Osteoblast (primary cell): ENCODE results near the gene MYMK. TPM values are rescaled to one million over a fixed set of nuclear protein-coding genes. Genes with fewer than 3 reads are reported as not detected.

Experiments
- DNase-seq: peaks from one replicate; pipeline ENCODE4 v3.0.0; 2011; ENCODE audit warnings: low spot score, mixed read lengths; ENCODE audit not compliant: insufficient read length; ENCODE audit errors: missing footprints
- H2AFZ ChIP-seq: 2 replicates; pipeline ENCODE4 v1.6.0; 2011; ENCODE audit warnings: mild to moderate bottlenecking, low read length
- H3K27ac ChIP-seq: 2 replicates; pipeline ENCODE4 v1.5.1; 2011; ENCODE audit warnings: mild to moderate bottlenecking, low read depth, low read length, moderate library complexity
- H3K27me3 ChIP-seq: 2 replicates; pipeline ENCODE4 v1.6.0; 2012; ENCODE audit warnings: mild to moderate bottlenecking, control low read depth, inconsistent platforms, low read length, moderate library complexity; ENCODE audit not compliant: insufficient read depth
- H3K36me3 ChIP-seq: 2 replicates; pipeline ENCODE4 v1.5.1; 2011; ENCODE audit warnings: mild to moderate bottlenecking, low read length, control low read depth, moderate library complexity; ENCODE audit not compliant: insufficient read depth
- H3K4me1 ChIP-seq: 2 replicates; pipeline ENCODE4 v1.5.1; 2011; ENCODE audit warnings: mild to moderate bottlenecking, low read length, control low read depth, moderate library complexity; ENCODE audit not compliant: insufficient read depth
- H3K4me2 ChIP-seq: 2 replicates; pipeline ENCODE4 v1.6.0; 2011; ENCODE audit warnings: mild to moderate bottlenecking, low read length; ENCODE audit not compliant: insufficient read depth
- H3K4me3 ChIP-seq: fragments of 200-600 bp; sonication (generic); 3 replicates; pipeline ENCODE4 v1.5.1; 2012; ENCODE audit warnings: mild to moderate bottlenecking, low read length, inconsistent platforms; ENCODE audit not compliant: insufficient read depth
- H3K79me2 ChIP-seq: 2 replicates; pipeline ENCODE4 v1.6.0; 2012; ENCODE audit warnings: mild to moderate bottlenecking, low read length, control low read depth, inconsistent platforms; ENCODE audit not compliant: insufficient read depth
- H3K9me3 ChIP-seq: 2 replicates; pipeline ENCODE4 v1.5.1; 2011; ENCODE audit warnings: low read depth, low read length, control low read depth
- H4K20me1 ChIP-seq: 2 replicates; pipeline ENCODE4 v1.6.0; 2012; ENCODE audit warnings: mild to moderate bottlenecking, low read length, control low read depth; ENCODE audit not compliant: insufficient read depth
- total RNA-seq: library from RNA; depleted of rRNA; stranded (reverse); fragments of >200 nt; gene quantifications from 2 replicates; pipeline ENCODE4 v1.2.3, GENCODE V29; 2012
- TF ChIP-seq, protein P1 (sequence below): IDR thresholded peaks from 2 replicates; pipeline ENCODE4 v1.5.1; 2011; ENCODE audit warnings: mild to moderate bottlenecking, low read depth, low read length, moderate library complexity; ENCODE audit errors: extremely low read depth

The MYMK gene
- total RNA-seq, 1 donor: not detected

DNA sequence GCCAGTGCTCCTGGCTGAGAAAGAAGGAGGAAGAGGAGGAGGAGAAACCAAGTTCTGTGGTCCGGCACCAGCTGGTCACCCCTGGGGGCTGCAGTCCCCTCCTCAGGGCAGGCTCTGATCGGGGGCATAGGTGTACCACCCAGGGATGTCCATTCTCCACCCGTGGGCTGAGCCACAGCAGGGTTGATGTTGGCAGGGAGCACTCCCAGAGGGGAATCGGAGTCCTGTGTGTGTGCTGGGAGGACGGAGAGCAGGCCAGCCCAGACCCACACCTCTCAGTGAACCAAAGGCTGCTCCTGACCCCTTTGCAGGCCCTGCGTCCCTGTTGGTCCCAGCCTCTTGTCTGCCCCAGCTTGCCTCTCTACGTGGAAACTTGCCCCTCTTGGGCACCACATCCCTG is 5.1 kb upstream of the MYMK start:
- H3K9me3 ChIP-seq: no peaks in the 10 kb centered on the region
- no peaks in the 10 kb centered on the region for H4K20me1 ChIP-seq
- peaks cover 56% of the 10 kb centered on the region for H3K27me3 ChIP-seq
- TF ChIP-seq, protein P1, sequence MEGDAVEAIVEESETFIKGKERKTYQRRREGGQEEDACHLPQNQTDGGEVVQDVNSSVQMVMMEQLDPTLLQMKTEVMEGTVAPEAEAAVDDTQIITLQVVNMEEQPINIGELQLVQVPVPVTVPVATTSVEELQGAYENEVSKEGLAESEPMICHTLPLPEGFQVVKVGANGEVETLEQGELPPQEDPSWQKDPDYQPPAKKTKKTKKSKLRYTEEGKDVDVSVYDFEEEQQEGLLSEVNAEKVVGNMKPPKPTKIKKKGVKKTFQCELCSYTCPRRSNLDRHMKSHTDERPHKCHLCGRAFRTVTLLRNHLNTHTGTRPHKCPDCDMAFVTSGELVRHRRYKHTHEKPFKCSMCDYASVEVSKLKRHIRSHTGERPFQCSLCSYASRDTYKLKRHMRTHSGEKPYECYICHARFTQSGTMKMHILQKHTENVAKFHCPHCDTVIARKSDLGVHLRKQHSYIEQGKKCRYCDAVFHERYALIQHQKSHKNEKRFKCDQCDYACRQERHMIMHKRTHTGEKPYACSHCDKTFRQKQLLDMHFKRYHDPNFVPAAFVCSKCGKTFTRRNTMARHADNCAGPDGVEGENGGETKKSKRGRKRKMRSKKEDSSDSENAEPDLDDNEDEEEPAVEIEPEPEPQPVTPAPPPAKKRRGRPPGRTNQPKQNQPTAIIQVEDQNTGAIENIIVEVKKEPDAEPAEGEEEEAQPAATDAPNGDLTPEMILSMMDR: no peak
- peaks cover 8% of the 10 kb centered on the region for H3K4me1 ChIP-seq
- no peak for DNase-seq
- H3K4me2 ChIP-seq: no peak overlapping the region
- H2AFZ ChIP-seq: no peak overlapping the region
- no peak overlapping the region for H3K27ac ChIP-seq
- H3K4me3 ChIP-seq: no peak overlapping the region
- H3K79me2 ChIP-seq: no peaks in the 10 kb centered on the region
- no peaks in the 10 kb centered on the region for H3K36me3 ChIP-seq

DNA sequence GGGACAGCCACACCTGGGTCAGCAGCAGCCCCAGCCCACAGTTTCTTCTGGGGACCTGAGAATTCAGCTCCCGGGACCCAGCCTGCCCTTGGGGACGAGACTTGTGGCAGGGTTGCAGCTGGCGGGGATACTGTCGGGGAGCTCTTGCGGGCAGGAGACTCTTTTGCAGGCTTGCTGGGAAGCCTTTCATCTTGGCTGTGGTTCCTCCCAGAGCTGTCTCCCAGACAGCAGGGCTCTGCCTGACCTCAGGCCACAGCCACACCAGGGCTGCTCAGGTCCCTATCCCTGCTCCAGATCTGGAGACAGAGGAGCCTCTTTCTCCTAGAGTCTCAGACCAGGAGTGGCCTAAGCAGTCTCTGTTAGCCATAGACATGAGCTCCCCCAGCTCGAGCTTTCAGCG is 4.7 kb upstream of the MYMK start:
- Histone ChIP-seq H3K79me2 (no peaks in the 10 kb centered on the region), H3K4me3 (no peak overlapping the region), H3K9me3 (no peaks in the 10 kb centered on the region), H3K36me3 (no peaks in the 10 kb centered on the region), H2AFZ (no peak overlapping the region), H3K27ac (no peak overlapping the region), H4K20me1 (no peaks in the 10 kb centered on the region), H3K27me3 (peaks cover 56% of the 10 kb centered on the region), H3K4me1 (peaks cover 8% of the 10 kb centered on the region), H3K4me2 (no peak overlapping the region)
- TF ChIP-seq, protein P1: no peak
- no peak for DNase-seq

DNA sequence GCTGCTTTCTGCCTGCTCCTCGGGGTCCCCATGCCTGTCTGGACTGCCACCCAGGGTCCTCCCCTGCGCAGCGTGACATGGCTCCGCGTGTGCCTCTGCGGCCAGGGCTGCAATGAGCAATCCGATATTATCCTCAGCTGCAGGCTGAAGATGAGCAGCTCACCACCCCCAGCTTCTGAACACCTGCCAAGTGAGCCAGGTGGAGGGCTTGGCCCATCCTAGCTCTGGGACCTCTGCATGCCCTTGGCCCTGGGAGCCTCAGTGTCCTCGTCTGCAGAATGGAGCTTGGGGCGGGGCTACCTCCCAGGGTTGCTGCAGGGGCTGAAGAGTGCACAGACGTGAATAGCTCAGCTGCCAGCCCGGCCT is 4.1 kb upstream of the MYMK start:
- TF ChIP-seq, protein P1: no peak
- Histone ChIP-seq H3K9me3 (no peaks in the 10 kb centered on the region), H3K27me3 (peaks cover 56% of the 10 kb centered on the region), H3K4me1 (peaks cover 3% of the 10 kb centered on the region), H3K36me3 (no peaks in the 10 kb centered on the region), H4K20me1 (no peaks in the 10 kb centered on the region), H3K4me3 (no peak overlapping the region), H3K4me2 (no peak overlapping the region), H3K27ac (no peak overlapping the region), H2AFZ (no peak overlapping the region), H3K79me2 (no peaks in the 10 kb centered on the region)
- no peak for DNase-seq

DNA sequence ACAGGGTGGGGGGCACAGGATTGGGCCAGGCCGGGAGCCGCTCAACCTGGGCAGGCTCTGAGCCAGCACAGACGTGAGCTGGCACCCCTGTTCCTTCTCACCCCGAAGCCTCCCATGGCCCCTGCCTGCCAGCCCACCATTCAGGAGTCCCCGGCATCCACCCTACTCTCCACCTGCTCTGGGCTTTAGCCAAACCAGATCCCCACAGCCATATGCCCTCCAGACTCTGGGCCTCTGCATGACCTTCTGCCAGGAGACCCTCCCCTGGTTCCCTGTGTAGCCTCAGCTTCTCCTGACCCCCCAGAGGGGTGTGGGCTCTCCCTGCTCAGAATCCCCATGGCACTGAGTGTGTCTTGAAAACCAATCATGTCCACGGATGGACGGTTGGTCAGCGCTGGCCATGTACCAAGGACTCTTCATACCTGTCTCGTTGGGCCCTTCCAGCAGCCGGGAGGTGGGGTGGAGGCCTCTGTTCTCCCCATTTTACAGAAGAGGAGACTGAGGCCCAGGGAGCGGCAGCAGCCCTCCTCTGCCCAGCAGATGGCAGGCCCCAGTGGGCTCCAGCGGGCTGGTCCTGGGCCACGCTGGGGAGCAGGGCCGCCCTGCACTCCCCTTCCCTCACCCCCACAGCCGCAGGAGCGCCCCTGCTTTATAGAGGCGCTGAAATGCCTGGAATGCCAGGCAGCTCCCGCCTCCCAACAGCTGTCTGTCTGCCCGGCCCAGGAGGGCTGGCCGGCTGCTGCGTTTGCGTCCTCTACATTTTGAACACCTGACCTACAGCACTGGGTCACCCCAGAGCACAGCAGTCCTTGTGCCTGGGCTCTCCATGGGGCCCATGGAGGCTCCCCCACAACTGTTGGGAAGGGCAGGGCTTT is 3.5 kb upstream of the MYMK start:
- H3K36me3 ChIP-seq: no peaks in the 10 kb centered on the region
- peaks cover 61% of the 10 kb centered on the region for H3K27me3 ChIP-seq
- no peak overlapping the region for H3K4me2 ChIP-seq
- no peak overlapping the region for H3K4me3 ChIP-seq
- TF ChIP-seq, protein P1: no peak
- no peaks in the 10 kb centered on the region for H3K79me2 ChIP-seq
- no peaks in the 10 kb centered on the region for H3K4me1 ChIP-seq
- no peaks in the 10 kb centered on the region for H4K20me1 ChIP-seq
- H3K9me3 ChIP-seq: no peaks in the 10 kb centered on the region
- DNase-seq: no peak
- no peak overlapping the region for H3K27ac ChIP-seq
- H2AFZ ChIP-seq: no peak overlapping the region
